GM18909 (cell line): ENCODE results near the gene FCHSD2.
"Not testable (repeated sequence)": the region's sequence is repeated elsewhere in the genome, so short reads cannot be mapped to it uniquely, and the experiment has no call there.

Source experiments
- ATAC-seq: cut with Tn5 transposase; IDR thresholded peaks from one replicate; pipeline ENCODE4 v1.9.1; 2021; ENCODE audit warnings: mild to moderate bottlenecking; ENCODE audit not compliant: unreplicated experiment, poor library complexity

The FCHSD2 gene

DNA sequence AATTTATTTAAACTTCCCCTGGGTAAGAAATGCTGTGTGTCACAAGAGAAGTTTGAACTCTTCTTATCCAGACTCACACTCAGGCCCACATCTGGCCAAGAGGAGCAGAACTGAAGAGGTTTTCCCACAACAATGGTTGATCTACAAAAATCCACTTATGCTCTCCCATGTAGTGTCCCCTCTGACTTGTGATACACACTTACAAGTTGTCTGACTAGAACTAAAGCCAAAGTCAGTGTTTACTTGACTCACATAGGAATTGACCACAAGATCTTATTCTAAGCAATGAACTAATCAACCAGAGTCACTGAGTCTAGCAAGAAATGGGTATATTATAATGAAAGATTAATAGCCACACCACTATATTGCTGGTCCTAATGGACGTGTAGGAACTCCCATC, 194.9 kb downstream of the FCHSD2 start:
- ATAC-seq, result no peak

DNA sequence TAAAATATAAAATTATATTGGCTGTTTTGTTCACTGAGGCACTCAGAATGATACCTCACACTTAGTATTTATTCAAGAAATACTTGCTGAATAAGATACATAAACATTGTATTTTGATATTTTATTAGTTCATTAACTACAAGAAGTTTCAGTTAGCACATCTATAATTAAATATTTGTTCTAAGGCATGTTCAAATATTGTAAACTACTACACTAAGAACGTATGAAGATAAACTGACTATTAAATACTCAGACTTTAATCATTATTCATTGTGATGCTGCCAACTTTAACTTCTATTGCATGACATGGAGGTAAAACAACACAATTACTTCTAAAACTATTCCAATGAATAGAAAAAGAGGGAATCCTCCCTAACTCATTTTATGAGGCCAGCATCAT, 198.5 kb downstream of the FCHSD2 start:
- no peak for ATAC-seq

DNA sequence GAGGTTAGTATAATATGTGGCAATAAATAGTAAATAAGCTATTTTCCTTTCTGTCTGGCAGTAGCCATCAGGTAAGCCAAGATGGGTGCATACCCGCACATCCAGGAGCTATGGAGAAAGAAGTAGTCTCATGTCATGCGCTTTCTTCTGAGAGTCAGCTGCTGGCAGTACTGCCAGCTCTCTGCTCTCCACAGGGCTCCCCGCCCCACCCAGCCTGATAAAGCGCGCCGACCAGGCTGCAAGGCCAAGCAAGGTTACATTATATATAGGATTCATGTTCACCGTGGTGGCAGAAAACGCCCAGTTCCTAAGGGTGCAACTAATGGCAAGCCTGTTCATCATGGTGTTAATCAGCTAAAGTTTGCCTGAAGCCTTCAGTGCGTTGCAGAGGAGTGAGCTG, 201.7 kb downstream of the FCHSD2 start:
- ATAC-seq, result no peak

DNA sequence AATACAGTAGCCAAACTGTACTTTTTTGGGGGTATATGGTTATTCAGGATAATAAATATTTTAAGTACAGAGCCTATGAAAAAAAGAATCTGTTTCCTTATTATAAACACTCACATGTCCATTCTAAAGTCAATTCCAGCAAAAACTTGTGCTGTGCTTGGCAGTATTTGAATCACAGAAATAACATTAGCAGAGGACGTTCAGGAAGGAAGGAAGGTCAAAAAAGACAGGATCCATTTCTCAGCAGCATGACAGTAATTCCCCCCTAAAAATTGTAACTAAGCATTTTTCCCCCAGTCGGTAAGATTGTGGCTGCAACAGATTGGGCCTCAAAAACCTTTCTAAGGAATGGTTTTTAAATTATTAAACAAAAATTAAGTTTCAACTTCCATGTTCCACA, 203.1 kb downstream of the FCHSD2 start:
- no peak for ATAC-seq

DNA sequence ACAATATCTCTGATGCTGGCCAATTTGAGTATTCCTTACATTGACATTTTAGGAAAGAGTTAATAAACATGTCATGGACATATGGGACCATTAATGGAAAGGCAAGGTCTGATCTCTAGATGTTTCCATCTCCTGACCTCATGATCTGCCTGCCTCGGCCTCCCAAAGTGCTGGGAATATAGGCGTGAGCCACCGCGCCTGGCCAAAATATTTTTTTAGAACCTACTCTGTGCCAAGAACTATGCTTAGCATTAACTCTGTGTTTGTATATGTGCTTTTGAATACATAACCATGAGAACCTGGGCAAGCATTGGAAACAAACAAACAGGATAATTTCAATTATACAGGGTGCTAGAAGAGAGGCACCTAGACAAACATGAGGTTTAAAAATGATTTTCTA, 204.7 kb downstream of the FCHSD2 start:
- ATAC-seq, result no peak

DNA sequence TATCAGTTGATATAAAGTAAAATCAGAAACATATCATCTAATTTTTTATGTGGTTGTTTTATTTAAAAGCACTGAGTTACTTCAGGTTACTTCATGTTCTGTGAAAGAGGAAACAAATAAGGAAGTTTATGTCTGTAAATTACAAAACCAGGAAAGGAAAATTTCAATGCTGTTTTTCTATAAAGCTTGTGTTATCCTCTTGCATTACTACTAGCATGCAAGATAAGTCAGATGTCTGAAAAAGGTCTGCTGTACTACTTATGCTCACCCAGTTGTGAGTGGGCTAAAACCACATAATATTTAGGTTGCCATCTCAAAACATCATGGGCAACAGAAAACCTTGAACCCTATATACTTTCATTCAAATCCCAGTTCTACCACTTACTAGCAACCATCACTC, 206.4 kb downstream of the FCHSD2 start:
- no peak for ATAC-seq

DNA sequence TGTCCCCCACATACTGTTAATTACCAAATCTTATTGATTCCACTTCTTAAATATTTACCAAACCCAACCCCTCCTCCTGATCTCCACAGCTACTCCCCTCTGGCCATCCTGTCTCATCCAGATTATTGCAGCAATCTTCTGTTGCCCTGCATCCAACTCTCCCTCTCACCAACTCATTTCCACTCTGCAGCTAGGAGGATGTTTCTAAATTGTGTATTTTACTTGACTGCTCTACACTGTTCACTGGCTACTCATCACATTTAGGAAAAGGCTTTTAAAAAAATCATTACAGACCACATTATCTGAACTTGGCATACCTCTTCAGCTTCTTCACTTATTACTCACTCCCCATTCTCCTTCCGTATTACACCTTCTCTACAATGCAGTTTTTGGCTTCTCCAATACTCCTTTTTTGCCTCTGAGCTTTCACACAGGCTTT, 210.0 kb downstream of the FCHSD2 start:
- no peak for ATAC-seq

DNA sequence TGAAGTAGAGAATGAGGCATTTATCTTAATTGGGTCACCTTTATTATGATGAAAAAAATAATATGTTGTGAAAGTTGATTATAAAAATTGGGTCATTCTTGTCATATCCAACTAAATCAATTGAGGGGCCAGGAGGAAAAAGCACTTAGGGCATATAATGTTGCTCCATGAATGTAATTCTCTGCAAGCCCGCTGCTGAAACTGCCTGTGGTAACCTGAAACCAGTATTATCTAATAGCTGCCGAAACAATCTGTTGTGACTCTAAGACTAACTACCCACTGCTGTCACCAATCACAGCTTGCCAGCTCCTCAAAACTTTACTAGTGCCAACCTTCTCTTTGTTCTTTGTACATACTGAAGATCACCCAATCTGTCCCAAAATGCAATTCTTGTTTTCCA, 212.1 kb downstream of the FCHSD2 start:
- no peak for ATAC-seq

DNA sequence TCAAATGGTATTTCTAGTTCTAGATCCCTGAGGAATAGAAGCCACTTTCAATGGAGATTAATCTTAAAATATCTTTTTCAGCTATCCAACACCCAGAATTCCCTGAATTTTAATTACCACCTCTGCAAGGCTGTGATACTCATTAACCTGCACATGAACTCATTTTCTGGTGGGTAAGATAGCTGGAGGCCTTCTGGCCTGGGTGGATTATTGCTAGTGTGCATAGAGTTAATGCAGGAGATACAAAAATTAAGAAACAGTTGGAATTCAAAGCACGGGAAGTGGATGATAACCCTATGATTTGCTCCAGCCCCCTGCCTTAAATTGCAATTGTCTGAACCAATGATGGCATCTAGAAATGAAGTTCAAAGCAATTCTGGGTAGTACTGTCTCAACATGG, 212.9 kb downstream of the FCHSD2 start:
- ATAC-seq, result no peak

DNA sequence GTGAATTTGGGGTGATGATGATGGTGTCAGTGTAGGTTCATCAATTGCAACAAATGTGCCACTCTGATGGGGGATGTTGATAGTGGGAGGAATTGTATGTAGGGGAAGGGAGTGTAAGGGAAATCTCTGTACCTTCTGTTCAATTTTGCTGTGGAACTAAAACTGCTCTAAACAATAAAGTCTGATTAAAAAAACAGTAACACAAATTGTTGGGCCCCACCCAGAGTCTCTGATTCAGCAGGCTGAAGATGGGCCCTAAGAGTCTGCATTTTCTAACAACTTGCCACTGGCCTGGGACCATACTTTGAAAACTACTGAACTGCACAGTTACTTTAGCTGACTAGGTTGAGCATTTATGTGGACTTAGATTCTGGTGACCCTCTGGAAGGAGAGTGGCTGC, 214.7 kb downstream of the FCHSD2 start:
- ATAC-seq, result no peak

DNA sequence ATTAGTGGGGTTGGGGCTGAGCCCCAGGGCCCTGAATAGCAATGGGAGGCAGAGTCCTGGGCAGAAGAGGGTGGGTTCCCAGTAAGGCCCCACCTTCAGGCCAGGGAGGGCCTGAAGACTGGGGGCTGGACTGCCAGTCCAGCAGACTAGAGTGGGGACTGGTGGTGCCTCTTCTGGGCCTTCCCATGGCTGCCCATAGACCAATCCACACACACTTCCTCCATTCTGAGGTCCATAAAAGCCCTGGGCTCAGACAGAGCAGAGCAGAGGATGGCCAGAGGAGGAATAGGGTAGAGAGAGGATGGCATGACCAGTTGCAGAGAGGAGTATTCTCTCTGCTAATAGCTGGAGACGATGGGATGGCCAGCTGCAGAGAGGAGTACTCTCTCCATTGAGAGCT, 216.0 kb downstream of the FCHSD2 start:
- ATAC-seq, result no peak

DNA sequence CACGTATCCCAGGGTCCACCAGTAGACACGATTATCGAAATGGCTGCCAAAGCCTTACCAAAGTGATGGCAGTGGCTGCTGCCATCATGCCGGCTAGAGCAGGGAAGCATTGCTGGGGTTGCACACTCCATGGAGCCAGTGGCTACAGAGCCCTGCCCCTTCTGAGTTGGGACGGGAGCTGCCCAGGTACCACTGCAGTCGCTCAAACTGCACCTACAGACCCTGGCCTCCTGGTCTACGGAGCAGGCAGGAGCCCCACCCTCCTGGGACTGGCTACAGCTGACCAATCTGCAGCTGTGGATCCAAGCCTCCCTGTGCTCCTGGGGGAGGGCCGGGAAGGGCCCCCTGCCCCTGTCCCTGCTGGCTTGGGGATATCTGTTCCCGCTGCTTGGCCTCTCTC, 216.5 kb downstream of the FCHSD2 start:
- no peak for ATAC-seq

DNA sequence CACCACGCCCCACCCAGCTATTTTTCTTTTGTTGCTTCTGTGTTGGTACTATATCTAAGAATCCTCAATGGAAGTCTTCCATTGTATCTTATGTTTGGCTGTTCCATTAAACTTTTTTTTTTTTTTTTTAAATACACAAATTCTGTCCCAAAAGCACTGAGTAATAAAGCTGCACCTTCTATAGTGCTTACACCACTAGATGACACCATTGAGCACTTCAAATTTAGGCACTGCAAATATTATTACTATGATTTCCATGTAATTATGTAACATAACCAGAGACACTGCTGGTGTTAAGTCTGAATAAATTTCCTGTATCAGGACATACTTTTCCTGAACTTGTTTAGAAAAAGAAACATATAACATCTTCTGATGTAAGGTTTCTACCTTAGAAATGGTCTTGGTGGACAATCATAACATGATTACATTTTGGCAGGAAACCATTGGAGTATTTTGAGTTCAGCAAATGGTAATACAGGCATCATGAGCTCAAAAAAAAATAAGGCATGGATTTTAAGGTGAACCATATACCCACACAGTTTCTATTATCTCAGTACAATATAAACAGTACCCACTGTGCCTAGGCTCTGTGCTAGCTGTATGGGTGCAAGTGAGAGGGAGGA, 217.4 kb downstream of the FCHSD2 start:
- ATAC-seq, result no peak

DNA sequence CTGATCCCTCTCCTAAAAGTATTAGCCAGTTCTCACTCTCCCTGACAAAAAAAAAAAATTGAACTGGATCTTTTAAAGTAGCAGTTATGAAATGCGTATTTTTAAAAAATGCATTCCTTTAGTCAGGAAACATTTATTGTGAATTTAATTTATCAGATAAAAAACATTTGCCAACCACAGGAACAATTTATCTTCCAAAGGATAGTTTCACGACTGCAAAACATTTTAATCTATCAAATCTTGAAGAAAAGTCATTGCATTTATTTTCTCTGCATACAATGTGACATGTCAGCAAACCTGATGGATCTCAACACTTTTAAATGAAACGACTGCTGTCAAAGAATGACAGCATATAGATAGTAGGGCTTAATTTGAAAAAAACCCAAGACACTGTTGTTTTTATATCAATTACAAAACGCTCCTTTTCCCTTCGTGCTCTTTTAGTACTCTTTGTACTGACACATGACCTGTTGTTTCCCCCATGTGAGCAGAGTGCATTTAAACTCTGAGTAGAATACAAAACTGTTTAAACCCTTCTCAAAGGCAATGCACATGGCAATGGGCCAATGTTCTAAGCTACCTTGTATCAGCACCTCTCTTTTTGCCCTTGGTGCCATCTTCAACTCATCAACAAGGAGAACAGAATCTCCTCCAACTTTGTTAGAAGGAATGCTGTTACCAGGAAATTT, 220.9 kb downstream of the FCHSD2 start:
- no peak for ATAC-seq

DNA sequence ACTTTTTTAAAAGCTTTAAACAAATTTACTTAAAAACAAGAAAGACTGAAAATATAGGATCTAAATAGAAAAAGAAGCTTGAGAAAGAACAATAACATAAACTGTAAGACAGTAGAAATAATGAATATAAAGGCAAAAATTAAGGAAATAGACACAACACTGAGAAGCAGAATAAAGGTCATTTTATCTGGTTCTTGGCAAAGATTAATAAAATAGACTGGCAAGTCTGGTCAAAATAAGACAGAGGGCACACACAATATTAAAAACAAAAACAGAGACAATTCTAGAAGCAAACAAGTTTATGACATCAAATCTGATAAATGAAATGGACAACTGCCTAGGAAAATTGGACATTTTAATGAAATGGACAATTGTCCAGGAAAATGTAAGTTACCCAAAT, 222.1 kb downstream of the FCHSD2 start:
- ATAC-seq, result no peak

DNA sequence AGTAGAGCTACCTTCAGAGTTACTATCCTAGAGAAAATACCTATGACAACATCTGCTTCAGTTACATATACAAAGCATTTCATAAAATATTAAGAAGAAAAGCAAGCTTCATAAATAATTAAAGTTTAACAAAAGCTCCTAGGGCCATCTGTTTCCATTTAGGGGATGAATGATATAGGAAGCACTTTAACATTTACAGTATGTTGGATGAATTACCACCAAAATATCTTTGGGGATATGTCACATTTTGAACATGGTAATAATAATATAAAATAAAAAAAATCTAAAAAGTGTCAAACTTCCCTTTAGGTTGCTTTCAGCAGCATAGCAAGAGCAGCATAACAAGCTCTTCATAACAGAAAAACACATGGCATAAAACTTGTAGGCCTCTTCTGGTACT, 223.3 kb downstream of the FCHSD2 start:
- ATAC-seq, result no peak

DNA sequence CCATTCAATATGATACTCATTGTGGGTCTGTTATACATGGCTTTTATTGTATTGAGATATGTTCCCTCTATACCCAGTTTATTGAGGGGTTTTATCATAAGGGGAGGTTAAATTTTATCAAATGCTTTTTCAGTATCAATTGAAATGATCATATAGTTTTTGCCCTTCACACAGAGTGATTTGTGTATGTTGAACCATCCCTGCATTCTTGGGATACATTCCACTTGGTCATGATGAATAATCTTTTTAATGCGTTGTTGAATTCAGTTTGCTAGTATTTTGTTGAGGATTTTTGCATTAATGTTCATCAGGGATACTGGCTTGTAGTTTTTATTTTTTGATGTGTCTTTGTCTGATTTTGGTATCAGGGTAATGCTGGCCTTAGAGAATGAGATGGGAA, 229.9 kb downstream of the FCHSD2 start:
- no peak for ATAC-seq

DNA sequence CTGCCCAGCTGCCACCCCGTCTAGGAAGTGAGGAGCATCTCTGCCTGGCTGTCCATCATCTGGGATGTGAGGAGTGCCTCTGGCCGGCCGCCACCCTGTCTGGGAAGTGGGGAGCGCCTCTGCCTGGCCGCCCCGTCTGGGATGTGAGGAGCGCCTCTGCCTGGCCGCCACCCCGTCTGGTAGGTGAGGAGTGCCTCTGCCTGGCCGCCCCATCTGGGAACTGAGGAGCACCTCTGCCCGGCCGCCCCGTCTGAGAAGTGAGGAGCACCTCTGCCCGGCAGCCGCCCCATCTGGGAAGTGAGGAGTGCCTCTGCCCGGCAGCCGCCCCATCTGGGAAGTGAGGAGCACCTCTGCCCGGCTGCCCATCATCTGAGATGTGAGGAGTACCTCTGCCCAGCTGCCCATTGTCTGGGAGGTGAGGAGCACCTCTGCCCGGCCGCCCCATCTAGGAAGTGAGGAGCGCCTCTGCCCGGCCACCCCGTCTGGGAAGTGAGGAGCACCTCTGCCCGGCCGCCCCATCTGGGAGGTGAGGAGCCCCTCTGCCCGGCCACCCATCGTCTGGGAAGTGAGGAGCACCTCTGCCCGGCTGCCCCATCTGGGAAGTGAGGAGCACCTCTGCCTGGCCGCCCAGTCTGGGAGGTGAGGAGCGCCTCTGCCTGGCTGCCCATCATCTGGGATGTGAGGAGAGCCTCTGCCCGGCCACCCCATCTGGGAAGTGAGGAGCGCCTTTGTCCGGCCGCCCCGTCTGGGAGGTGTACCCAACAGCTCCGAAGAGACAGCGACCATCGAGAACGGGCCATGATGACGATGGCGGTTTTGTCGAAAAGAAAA, 232.3 kb downstream of the FCHSD2 start:
- not testable (repeated sequence) for ATAC-seq

DNA sequence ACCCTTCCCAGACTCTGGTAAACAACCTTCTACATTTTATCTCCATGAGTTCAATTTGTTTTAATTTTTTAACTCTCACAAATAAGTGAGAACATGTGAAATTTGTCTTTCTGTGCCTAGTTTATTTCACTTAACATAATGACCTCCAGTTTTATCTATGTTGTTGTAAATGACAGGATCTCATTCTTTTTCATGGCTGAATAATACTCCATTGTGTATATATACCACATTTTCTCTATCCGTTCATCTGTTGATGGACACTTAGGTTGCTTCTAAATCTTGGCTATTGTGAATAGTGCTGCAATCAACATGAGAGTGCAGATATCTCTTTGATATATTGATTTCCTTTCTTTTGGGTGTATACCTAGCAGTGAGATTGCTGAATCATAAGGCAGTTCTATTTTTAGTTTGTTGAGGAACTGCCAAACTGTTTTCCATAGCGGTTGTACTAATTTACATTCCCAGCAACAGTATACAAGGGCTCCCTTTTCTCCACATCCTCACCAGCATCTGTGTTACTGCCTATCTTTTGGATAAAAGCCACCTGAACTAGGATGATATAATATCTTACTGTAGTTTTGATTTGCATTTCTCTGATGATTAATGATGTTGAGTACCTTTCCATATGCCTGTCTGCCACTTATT, 234.0 kb downstream of the FCHSD2 start:
- no peak for ATAC-seq

DNA sequence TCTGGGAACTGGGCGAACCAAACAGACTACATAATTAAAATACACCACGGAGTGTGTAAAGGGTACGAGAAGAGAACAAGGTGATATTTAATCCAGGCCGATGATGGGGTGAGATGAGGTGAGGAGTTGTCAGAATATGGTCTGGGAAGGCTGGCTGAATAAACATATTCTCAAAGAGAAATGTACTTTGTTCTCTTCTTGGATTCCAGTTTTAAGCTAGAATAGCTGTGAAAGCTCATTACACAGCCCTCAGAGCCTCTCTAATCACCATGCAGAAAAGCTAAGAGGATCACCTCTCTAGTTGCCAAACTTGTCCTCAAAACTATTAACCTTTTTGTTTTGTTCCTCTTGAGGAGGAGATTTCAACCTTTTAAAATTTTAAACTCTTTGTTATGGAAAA, 238.1 kb downstream of the FCHSD2 start:
- no peak for ATAC-seq

DNA sequence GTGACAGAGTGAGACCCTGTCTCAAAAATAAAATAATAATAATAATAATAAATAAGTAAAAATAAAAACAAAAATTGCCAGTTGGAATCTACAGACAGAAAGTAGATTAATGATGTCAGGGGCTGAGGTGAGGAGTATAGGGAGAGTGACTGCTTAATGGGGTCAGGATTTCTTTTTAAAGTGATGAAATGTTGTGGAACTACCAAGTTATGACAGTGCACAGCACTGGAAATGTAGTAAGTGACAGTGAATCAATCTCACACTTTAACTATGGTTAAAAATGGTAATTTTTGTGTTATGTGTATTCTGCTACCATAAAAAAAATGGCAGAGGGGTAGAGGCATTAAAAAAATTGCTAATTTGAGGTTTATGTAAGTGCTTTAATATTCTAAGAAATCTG, 240.7 kb downstream of the FCHSD2 start:
- ATAC-seq, result no peak
